H4 (cell line): ENCODE measurements around the gene MZT2A. TPM values are rescaled to one million over a fixed set of nuclear protein-coding genes. Genes with fewer than 3 reads are reported as not detected.
"Not testable (repeated sequence)": the region's sequence is repeated elsewhere in the genome, so short reads cannot be mapped to it uniquely, and the experiment has no call there.

Experiments used
- DNase-seq: peaks from one replicate; pipeline ENCODE4 v3.0.0-alpha.2; 2015; ENCODE audit warnings: low spot score
- total RNA-seq: library from RNA; depleted of rRNA; stranded (reverse); fragments of >200 nt; shearing (Covaris generic); gene quantifications from 2 replicates; pipeline ENCODE4 v1.2.3, GENCODE V29; 2014

The MZT2A gene
- total RNA-seq, 1 experiment from 2014 or later, result 99.3 TPM

- DNase-seq, result peak; percentile 95
Measured at GRCh38 chr2:131492418-131493198, 411 bp upstream of the MZT2A start.

DNA sequence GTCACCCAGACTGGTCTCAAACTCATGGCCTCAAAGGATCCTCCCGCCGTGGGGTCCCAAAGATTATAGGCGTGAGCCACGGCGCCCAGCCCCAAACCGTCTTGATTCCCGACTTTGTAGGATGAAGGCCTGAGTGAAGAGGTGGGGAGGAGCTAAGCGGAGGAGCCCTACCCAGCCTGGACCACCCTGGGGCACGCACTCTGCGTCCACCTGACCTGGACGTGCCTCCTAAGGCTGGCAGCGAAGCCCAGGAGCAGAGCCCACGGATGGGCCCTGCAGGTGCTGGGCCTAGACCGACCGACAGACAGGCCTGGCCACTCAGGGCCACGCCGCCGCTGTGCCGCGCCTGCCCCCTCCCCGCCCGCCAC lies 744 bp downstream of the MZT2A start:
- not testable (repeated sequence) for DNase-seq

DNA sequence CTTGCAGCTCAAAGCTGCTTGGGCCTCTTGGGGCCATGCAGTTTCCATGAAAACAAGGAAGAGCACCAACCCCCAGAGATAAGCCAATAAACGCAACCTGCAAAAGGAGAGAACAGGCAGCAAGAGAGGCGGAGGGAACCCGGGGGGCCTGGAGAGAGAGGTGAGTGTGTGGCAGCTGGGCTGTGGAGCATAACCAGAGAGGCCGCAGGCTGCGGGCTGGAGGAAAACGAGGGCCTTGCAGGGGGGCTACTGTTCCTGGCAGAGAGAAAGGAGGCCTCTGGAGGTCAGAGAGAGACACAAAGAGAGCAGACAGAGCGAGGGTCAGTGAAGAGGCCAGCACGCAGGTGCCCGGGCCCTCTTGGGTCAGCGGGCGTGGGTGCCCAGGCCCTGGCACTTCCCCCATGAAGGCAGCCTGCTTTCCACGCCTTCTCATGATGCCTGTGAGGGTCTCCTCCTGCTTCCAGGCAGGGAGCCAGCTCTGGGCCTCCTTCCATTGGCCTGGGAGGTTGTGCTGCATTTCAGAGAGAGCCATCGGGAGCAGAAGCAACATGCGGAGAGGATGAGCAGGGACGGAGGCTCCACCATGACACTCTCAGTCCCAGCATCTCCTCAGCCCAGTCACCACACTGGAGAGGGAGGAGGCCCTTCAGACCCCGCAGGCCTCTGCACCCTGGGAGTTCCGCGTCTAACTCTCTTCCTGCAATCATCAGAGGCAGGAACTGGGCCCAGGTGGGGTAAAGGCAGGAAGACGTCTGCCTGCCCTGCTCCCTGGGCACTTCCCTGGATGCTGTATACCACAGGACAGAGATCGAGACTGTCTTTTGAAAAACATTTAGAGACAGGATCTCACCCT lies 1.4 kb downstream of the MZT2A start:
- DNase-seq, result not testable (repeated sequence)

DNA sequence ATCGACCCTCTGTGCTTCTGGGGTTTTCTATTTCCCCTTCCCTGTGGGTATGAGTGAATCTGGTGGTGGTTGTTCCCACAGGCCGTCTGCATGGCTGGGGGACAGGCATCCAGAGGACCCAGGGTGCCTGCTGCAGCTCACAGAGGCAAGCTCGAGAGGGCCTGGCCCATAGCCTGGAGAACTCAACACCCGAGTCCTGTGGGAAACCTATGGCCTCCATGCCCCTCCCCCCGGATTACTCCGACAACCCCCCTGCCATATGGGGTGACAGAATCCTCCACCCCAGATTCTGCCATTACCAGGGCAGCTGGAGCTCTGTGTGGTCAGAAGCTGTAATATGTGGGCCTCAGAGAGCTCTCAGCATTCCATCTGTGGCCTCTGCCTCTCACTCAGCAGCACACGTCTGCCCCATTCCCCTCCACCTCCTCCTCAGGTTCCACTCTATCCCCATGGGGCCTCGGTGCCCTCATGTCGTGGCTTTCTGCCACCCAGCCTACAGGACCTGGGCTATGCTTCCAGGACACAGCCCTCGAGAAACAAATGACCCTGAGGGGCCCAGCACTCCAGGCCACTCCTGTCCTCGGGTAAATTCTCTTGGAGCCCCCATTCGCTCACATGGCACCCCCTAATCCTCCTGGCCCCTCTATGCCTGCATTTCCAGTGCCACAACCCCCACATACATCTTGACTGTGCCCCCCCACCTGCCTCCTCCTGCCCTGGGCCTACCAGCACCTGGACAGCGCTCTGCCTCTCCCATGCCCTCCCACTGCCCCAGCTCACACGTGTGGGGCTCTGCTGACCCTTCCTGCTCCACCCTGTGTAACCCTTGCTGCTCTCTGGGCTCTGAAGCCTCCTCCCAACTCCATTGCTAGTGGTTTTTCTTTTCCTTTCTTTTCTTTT lies 3.6 kb downstream of the MZT2A start:
- no peak for DNase-seq

- not testable (repeated sequence) for DNase-seq
Measured at GRCh38 chr2:131486201-131486902, 5.8 kb downstream of the MZT2A start.

GRCh38 chr2:131484906-131485460 lies 7.2 kb downstream of the MZT2A start:
- DNase-seq, result not testable (repeated sequence)

DNA sequence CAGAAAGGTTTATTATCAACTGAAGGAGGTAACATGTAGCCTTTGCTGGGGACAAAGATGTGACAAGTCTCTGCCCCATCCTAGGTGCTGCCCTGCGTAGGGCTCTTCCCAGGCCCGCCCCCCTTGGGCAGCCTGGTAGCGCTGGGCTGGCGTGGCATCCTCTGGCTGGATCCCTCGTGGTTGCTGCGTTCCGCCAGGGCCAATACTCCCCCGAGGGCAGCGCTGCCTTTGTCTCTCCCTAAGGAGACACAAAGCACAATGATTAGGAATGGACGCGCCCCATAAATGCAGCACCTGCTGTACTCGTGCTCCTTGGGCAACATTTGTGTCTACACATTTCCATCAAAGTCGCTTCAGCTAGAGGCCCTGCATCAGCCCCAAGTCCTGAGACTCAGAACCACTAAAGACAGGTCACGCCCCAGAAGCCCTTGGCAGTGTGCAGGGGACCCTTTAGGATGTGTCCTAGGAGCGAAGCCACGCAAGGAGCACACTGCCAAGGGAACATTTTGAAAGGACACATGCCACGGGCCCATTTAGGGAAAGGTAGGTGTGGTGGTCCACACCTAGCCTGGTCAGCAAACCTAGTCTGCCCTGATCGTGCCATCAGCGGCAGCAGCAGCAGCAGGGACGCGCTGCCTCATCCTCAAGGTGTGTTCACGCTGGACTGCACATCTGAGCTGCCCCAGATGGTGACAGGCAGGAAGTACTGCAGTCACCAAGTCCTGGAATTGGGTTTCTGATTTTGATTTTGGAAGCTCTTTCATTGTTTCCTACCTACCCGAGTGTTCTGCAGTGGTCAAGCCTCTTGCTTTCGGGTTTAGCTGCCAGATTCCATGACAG lies 8.0 kb downstream of the MZT2A start:
- DNase-seq, result not testable (repeated sequence)

GRCh38 chr2:131482506-131483155 lies 9.6 kb downstream of the MZT2A start:
- DNase-seq, result not testable (repeated sequence)

GRCh38 chr2:131480351-131480750 lies 11.8 kb downstream of the MZT2A start:
- not testable (repeated sequence) for DNase-seq

- DNase-seq, result not testable (repeated sequence)
Measured at GRCh38 chr2:131478850-131479461, 13.2 kb downstream of the MZT2A start.

- not testable (repeated sequence) for DNase-seq
Measured at GRCh38 chr2:131478074-131478849, 13.9 kb downstream of the MZT2A start.

DNA sequence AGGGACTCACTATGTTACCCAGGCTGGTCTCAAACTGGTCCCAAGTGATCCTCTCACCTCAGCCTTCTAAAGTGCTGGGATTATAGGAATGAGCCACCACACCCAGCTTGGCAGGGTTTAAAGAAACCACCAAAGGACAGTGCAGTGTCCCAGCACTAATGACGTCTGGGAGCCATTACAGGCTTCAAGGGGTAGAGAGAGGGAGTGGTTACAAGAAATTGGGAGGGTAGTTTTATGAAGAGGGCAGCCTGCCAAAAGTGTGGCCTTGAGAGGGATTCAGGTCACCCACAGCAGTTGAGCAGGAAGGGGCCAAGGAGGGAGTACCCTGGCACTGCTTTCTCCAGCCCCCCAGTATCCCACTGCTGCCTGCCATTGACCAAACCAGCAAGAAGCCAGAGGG lies 15.0 kb downstream of the MZT2A start:
- DNase-seq, result not testable (repeated sequence)

- DNase-seq, result not testable (repeated sequence)
Measured at GRCh38 chr2:131476363-131476762, 15.8 kb downstream of the MZT2A start.

DNA sequence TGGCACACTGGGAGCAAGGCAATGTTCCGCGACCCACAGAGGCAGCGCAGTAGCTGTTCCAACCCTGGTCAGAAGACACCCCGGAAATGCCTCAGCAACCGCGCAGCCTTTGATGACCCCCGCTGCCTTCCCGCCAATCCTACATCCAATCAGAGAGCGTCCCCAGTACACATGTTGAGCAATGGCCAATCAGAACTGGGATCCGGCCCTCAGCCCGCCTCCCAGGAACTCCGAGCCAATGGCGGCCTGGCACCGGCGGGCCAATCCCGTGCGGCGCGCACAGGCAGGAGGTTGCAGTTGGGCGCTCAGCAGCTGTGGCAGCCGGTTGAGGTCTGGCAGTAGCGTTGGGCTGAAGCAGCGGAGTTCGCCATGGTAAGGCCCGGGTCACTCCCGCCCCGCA lies 16.4 kb downstream of the MZT2A start, which contains the start of gene TUBA3D:
TSS of gene TUBA3D (plus strand) at position 289 of the 400 bp plus-strand sequence. CDS start at position 370, 81 bp downstream.
- DNase-seq, result no peak

DNA sequence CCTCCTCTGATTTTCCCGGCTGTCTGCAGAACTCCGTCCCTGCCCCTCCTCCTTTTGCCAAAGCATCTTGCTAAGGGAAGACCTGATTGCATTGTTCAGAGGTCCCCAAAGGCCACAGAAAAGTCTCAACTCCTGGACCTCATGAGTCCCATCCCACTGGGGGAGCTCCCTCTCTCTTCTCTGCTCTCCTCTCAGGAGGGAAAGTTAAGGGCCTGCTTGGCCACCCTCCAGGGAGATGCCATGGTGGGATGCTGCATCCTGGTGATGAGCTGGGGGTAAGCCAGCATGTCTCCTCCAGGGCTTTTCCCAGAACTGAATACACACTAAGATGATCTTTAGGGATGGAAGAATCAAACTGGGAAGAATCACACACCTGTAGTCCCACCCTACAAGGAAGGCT lies 18.9 kb downstream of the MZT2A start:
- DNase-seq, result not testable (repeated sequence)

DNA sequence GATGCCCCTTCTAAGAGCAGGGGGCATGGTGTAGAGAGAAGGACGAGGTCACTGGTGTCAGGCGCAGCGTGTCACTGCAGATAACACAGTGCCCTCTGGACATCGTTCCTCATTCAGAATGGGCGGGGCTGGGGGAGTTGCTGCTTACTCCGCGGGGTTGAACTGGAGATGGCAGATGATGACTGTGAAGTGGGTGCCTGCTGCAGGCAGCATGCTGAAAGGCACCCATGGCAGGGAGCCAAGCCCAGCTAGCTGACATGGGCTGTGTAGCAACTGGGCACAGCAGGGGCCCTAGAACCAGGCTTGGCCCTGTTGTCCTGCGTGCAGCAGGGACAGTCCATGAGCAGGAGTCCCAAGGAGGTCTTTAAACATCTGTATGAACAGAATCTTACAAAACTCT lies 20.6 kb downstream of the MZT2A start:
- not testable (repeated sequence) for DNase-seq

DNA sequence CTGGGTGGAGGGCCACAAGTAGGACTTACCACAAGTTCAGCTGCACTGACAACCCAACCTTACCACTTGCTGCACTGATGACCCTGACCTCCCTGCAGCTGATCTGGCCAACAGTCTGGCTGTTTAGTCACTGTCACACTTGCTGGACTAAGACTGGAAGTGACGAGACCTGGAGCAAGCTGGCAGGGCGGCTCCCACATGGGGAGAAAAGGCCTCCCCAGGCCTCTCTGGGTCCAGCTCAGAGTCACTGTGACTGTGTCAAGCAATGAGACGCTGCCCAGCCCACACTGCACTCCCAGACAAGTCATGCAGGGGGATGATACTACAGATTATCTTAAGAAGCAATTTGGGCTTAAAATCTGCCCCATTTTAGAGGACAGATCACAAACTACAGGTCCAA lies 21.3 kb downstream of the MZT2A start:
- DNase-seq, result not testable (repeated sequence)

DNA sequence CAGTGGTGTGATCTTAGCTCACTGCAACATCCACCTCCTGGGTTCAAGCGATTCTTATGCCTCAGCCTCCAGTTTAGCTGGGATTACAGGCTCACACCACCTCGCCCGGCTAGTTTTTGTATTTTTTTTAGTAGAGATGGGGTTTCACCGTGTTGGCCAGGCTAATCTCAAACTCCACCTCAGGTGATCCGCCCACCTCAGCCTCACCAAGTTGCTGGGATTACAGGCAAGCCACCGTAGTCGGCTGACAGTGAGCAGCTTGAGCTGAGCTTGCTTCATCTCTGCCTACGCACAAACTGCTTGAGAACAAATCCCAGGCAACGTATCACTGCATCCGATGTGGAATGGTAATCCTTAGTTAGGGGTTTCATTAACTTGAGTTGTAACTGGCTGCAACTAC lies 24.5 kb downstream of the MZT2A start:
- DNase-seq, result not testable (repeated sequence)
